Heart right ventricle (tissue), 16 donors: ENCODE measurements around the gene SYTL5. TPM values are rescaled to one million over a fixed set of nuclear protein-coding genes. Genes with fewer than 3 reads are reported as not detected.

Experiments used
- ATAC-seq, 8 donors: fragments of 200-7000 bp; cut with Tn5 transposase; one replicate each; pipeline ENCODE4 v1.9.1; 2020; ENCODE audit warnings: mild to moderate bottlenecking in 8 of 8, moderate library complexity in 8 of 8, moderate number of reproducible peaks in 1 of 8
- DNase-seq, 2 donors: peaks; one replicate each; pipeline ENCODE4 v3.0.0-alpha.2; 2020
- H3K27ac ChIP-seq, 10 donors: fragments of 200-600 bp; sonication (generic) in 2 of 10; one replicate each; pipeline versions ENCODE4 v1.5.0 to v1.8.0; 2020 to 2022; ENCODE audit warnings: mild to moderate bottlenecking in 3 of 10
- H3K27me3 ChIP-seq, 7 donors: fragments of 200-600 bp; one replicate each; pipeline ENCODE4 v1.8.0; 2021 to 2022; ENCODE audit warnings: mild to moderate bottlenecking in 2 of 7
- H3K36me3 ChIP-seq, 9 donors: fragments of 200-600 bp; sonication (generic) in 1 of 9; one replicate each; pipeline versions ENCODE4 v1.5.0 to v1.8.0; 2020 to 2022; ENCODE audit warnings: mild to moderate bottlenecking in 2 of 9
- H3K4me1 ChIP-seq, 9 donors: fragments of 200-600 bp; sonication (generic) in 1 of 9; one replicate each; pipeline versions ENCODE4 v1.5.0 to v1.8.0; 2020 to 2022; ENCODE audit warnings: mild to moderate bottlenecking in 4 of 9
- H3K4me3 ChIP-seq, 10 donors: fragments of 200-600 bp; sonication (generic) in 2 of 10; one replicate each; pipeline versions ENCODE4 v1.5.0 to v1.8.0; 2020 to 2022; ENCODE audit warnings: mild to moderate bottlenecking in 7 of 10, moderate library complexity in 2 of 10
- H3K9me3 ChIP-seq, 11 donors: fragments of 200-600 bp in 10 of 11; sonication (generic) in 2 of 11; one replicate each; pipeline versions ENCODE4 v1.5.0 to v1.8.0; 2013 to 2022; ENCODE audit warnings: mild to moderate bottlenecking in 2 of 11, control low read depth in 1 of 11, moderate library complexity in 1 of 11
- WGBS, 2 donors: extraction: QIAGEN DNeasy Blood & Tissue Kit; methylation state at CpG; one replicate each; pipeline ENCODE4 v1.1.7; 2013; ENCODE audit warnings: inconsistent platforms in 1 of 2; 5-methylcytosine and 5-hydroxymethylcytosine counted together
- intact Hi-C, 10 donors: fragments of 100-400 bp; cut with DNase I; formaldehyde crosslinking; loops; one replicate each; pipeline versions ENCODE4 v1.11.1 to v1.14.2; 2022
- long read RNA-seq, 3 donors: library from polyadenylated mRNA; unstranded; transcript quantifications; one replicate each; pipeline ENCODE4 v2.0.0, GENCODE V29; 2020 to 2021
- polyA plus RNA-seq, 2 donors: library from polyadenylated mRNA; stranded (reverse); fragments of 200-250 nt; gene quantifications; one replicate each; pipeline ENCODE4 v1.2.3, GENCODE V29; 2013
- total RNA-seq, 10 donors: library from RNA; stranded (reverse); fragmentation: NEBNext Ultra II Directional in 3 of 10; extraction: Animal tissue kit (Norgen Biotek cat#: 25700) in 3 of 10; gene quantifications; one replicate each; pipeline versions ENCODE4 v1.2.1 to v1.2.4, GENCODE V29; 2021 to 2023
- TF ChIP-seq, protein P1 (sequence below), 9 donors: fragments of 200-600 bp; sonication (generic) in 2 of 9; IDR thresholded peaks; one replicate each; pipeline versions ENCODE4 v1.5.0 to v1.8.0; 2021 to 2022; ENCODE audit warnings: antibody characterized with exemption in 9 of 9, mild to moderate bottlenecking in 5 of 9, moderate library complexity in 1 of 9
- donor health status: Arrhythmogenic right ventricular cardiomyopathy.
- donor health status: ischemic (EF 13 %, LVEDD 7.1; RV severe dilation, severe dysfunction).
- donor health status: healthy with polysubstance abuse.
- donor health status: DM: no; HTN: yes; CAD: no.
- donor health status: DM: no; HTN: no; CAD: no.
- donor health status: ischemic (EF 25% LVEDD 6.9; RV normal size, moderate dysfunction).
- donor health status: ischemic (EF 25% LVEDD 5.7; RV mildly dilated, moderate dysfunction).
- donor health status: healthy.
- donor health status: DM: yes; HTN: yes; CAD: no.
- donor health status: Ischemic cardiomyopathy.
- donor health status: ischemic (EF 35%, LVEDD 5.7; RV mildly dilated, moderate dysfunction).
- donor health status: nonischemic (EF 11% LVEDD 7.7; RV severe dilation, severe dysfunction).
- donor health status: DM: yes; HTN: yes; CAD: no.
- donor health status: PGD.
- donor health status: ischemic (EF 29% LVEDD 5.4; RV normal size, mild dysfunction).
- donor health status: nonischemic (EF 23%, LVEDD 6.1; RV moderate dilation, normal function).

SYTL5 gene
- total RNA-seq: 1 to 10 TPM in 2 of 10 donors, under 1 TPM in 5, not detected in 3; 0.10 to 3.2 (median 0.83) TPM
- under 1 TPM; 0.03 to 0.07 TPM for polyA plus RNA-seq
- long read RNA-seq, donor 1: 0 reads
- long read RNA-seq, donor 2: 0 reads
- long read RNA-seq, donor 3: 0 reads

DNA sequence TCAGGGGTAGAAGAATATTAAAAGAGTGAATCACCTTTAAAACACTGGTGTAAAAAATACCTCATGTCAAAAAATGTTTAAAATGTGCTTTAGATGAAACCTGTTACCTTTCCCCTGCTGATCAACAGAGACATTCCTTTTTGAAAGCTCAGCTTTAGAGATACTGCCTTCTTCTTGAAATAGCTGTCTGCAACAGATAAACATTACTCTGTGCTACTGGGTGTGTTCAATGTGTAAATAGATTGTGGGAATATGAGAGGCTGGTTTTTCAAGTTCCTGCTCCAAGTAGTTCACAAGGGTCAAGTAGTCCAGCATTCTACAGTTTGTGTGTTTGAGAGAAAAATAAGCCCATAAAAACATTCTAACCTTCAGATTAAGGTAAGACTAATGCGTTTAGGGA, at the start of gene SYTL5:
SYTL5 (plus strand) TSS at position 263 of the 400 bp plus-strand sequence. CDS start 27,337 bp downstream, outside the sequence.
- TF ChIP-seq, protein P1, sequence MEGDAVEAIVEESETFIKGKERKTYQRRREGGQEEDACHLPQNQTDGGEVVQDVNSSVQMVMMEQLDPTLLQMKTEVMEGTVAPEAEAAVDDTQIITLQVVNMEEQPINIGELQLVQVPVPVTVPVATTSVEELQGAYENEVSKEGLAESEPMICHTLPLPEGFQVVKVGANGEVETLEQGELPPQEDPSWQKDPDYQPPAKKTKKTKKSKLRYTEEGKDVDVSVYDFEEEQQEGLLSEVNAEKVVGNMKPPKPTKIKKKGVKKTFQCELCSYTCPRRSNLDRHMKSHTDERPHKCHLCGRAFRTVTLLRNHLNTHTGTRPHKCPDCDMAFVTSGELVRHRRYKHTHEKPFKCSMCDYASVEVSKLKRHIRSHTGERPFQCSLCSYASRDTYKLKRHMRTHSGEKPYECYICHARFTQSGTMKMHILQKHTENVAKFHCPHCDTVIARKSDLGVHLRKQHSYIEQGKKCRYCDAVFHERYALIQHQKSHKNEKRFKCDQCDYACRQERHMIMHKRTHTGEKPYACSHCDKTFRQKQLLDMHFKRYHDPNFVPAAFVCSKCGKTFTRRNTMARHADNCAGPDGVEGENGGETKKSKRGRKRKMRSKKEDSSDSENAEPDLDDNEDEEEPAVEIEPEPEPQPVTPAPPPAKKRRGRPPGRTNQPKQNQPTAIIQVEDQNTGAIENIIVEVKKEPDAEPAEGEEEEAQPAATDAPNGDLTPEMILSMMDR (IDR thresholded peaks at IDR 0.05): no peak
- no peak for ATAC-seq

DNA sequence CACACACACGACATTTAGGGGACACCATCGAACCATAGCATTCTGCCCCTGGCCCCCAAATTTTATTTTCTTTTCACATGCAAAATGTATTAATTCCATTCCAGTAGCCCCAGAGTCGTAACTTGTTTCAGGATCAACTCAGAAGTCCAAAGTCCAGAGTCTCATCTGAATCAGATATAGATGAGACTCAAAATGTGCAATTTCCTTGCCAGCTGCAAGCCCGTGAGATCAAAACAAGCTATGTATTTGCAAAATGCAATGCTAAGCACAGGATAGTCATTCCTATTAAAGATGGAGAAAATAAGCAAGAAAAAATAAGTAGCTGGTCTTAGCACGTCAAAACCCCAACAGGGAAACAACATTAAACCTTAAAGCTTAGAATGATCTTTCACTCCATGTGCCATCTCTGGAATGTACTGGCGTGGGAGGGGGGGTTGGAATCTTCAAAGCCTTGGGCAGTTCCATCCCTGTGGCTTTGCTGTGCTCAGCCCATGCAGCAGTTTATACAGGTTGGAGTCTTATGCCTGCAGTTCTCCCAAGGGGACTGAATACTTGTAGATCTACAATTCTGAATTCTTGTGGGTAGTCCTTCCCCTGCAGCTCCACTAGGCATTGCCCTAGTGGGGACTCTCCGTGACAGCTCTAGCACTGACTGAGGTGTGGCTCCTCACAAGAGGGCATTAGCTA, 47.7 kb upstream of the SYTL5 start:
- no peaks in the 10 kb centered on the region for H3K4me1 ChIP-seq
- H3K4me3 ChIP-seq: no peak overlapping the region
- WGBS, 2 donors: 72% methylated on average over 7 of the region's 7 CpGs
- ATAC-seq (no peak), DNase-seq (no peak)
- H3K36me3 ChIP-seq: no peaks in the 10 kb centered on the region
- no peak overlapping the region for H3K27ac ChIP-seq
- intact Hi-C loops: no loop called here
- peaks cover 0 to 10% (median 0%) of the 10 kb centered on the region in 7 donors for H3K27me3 ChIP-seq
- peaks cover 0 to 5% (median 0%) of the 10 kb centered on the region in 11 donors for H3K9me3 ChIP-seq
- TF ChIP-seq, protein P1 (IDR thresholded peaks at IDR 0.05): no peak

More for the DNA sequence above, at the start of gene SYTL5:
- H3K27me3 ChIP-seq: peaks cover 0 to 12% (median 0%) of the 10 kb centered on the region in 7 donors
- H3K4me3 ChIP-seq: no peak within 1 kb of the TSS
- 76 to 87% methylated on average over 1 of the region's 1 CpG for WGBS, 2 donors
- intact Hi-C loops: no loop called here
- DNase-seq: no peak
- no peaks in the 10 kb centered on the region for H3K4me1 ChIP-seq
- H3K27ac ChIP-seq: no peak within 1 kb of the TSS
- peaks cover 0 to 11% (median 0%) of the 10 kb centered on the region in 11 donors for H3K9me3 ChIP-seq
- H3K36me3 ChIP-seq: no peaks in the 10 kb centered on the region

DNA sequence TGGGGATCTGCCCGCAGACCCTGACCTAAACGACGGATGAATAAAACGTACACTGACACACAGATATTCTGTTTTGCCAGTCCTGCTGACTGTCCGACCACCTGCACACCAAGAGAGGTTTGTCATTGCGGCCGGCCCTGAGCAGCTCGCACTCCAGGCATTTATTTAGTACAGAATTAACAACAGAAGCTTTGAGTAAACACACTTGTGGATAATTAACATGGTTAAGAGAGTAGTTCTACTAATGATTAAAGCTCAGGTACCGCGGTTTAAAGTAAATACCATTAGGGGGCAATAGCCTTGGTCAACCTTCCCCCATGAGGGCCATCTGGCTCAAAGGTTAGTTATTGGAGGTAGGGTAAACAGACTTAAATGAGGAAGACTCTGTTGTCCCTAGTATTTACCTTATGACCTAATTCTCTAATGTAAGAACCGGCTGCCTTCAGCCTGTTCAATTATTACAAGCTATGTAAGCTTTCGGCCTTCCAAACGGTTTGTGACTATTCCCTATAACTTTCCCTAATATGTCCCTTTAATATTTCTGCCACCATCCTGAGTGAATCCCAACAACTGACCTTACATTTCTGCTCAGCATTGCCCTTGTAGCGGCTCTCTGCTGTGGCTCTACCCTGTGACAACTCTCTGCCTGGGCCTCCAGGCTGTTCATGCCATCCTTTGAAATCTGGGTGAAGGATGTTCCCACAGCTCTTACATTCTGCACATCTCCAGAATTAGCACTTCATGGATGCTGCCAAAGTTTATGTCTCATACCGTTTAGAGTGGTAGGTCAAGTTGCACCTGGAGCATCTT, 46.9 kb upstream of the SYTL5 start:
- Histone ChIP-seq H3K9me3 (peaks cover 0 to 5% (median 0%) of the 10 kb centered on the region in 11 donors), H3K4me3 (no peak overlapping the region), H3K27me3 (peaks cover 0 to 10% (median 0%) of the 10 kb centered on the region in 7 donors), H3K4me1 (no peaks in the 10 kb centered on the region), H3K27ac (no peak overlapping the region), H3K36me3 (no peaks in the 10 kb centered on the region)
- 89 to 94% methylated on average over 15 of the region's 15 CpGs for WGBS, 2 donors
- ATAC-seq (no peak), DNase-seq (no peak)
- TF ChIP-seq, protein P1 (IDR thresholded peaks at IDR 0.05): no peak
- intact Hi-C loops: no loop called here

DNA sequence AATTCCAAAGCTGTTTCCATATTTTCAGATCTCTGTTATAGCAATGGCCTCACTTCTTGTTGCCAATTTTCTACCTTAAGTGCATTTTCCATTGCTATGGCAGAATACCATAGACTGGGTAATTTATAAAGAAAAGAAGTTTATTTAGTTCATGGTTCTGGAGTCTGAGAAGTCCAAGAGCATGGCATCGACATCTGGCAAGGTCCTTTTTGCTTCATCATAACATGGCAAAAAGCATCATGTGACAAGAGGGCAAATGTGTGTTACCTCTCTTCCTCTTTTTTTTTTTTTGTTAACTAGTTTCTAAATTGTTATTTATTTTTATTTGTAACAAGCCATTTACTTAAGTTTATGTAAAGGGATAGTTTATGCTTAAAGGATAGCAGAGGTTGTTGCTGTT, 45.2 kb upstream of the SYTL5 start:
- TF ChIP-seq, protein P1 (IDR thresholded peaks at IDR 0.05): no peak
- H3K36me3 ChIP-seq: no peaks in the 10 kb centered on the region
- DNase-seq (no peak), ATAC-seq (no peak)
- no peak overlapping the region for H3K27ac ChIP-seq
- intact Hi-C loops: no loop called here
- peaks cover 0 to 4% (median 0%) of the 10 kb centered on the region in 7 donors for H3K27me3 ChIP-seq
- no peaks in the 10 kb centered on the region for H3K4me1 ChIP-seq
- no peak overlapping the region for H3K4me3 ChIP-seq
- WGBS, 2 donors: 100% methylated on average over 1 of the region's 1 CpG
- peaks cover 0 to 5% (median 0%) of the 10 kb centered on the region in 11 donors for H3K9me3 ChIP-seq
